Measurements from ENCODE around the gene WDR86.

The WDR86 gene

GRCh38 chr7:151410405-151411390 lies 860 bp upstream of the WDR86 start:
- peaks cover 14% of the 10 kb centered on the region for H3K27me3 ChIP-seq (ENCODE audit: low read depth, low read length)
- no peak overlapping the region for H3K27ac ChIP-seq (ENCODE audit: low read length)
- no peaks in the 10 kb centered on the region for H3K9me3 ChIP-seq (ENCODE audit: control insufficient read depth in 1 of 2, low read length in 2 of 2)
- H3K4me3 ChIP-seq (ENCODE audit: low read depth in 1 of 2, low read length in 2 of 2), result peak overlapping the region; percentile 21 to 68
- H3K4me1 ChIP-seq (ENCODE audit: control insufficient read depth in 1 of 2, insufficient read depth in 2 of 2, low read length in 2 of 2), result peaks cover 0 to 19% of the 10 kb centered on the region in 2 donors
- H3K36me3 ChIP-seq (ENCODE audit: control insufficient read depth in 1 of 2, insufficient read depth in 2 of 2, low read length in 2 of 2), result no peaks in the 10 kb centered on the region

DNA sequence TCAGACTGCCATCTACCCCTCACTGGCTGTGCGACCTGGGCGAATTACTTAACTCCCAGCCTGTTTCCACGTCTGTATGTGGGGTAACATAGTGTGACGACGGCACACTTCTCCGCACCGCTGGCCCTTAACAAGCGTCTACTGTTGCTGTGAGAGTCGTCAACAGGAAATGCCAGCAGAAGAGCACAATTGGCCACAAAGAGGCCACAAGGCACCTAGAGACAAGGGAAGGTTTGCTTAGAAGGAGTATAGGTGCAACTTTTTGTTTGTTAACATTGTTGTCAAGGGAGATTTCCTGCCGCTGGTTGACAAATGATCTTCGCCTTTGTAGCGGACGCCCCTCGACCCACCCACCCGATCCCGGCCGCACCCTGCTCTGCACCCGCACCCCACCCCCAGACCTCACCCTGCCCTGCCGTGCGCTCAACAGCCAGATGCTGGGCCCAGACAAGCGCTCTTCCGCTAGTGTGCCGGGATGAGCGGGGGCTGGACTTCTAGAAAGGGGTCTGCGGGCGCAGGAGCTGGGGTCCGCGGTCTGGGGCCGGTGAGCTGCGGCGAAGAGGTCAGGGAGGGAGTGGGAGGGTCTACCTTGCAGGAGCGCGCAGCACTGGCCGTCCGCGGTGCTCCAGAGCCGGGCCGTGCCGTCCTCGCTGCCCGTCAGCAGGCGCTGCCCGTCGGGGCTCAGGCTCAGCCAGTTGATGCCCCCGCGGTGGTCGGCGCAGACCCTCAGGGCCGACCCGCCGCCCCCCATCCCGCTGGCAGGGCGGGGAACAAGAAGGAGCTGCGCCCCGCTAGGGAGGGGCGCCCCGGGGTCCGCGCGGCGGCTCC lies 785 bp downstream of the WDR86 start:
- H3K4me3 ChIP-seq (ENCODE audit: low read depth in 1 of 2, low read length in 2 of 2), result peak overlapping the region; percentile 16 to 68
- no peak overlapping the region for H3K27ac ChIP-seq (ENCODE audit: low read length)
- no peaks in the 10 kb centered on the region for H3K9me3 ChIP-seq (ENCODE audit: control insufficient read depth in 1 of 2, low read length in 2 of 2)
- H3K27me3 ChIP-seq (ENCODE audit: low read depth, low read length), result peaks cover 14% of the 10 kb centered on the region
- H3K4me1 ChIP-seq (ENCODE audit: control insufficient read depth in 1 of 2, insufficient read depth in 2 of 2, low read length in 2 of 2), result peaks cover 0 to 19% of the 10 kb centered on the region in 2 donors
- H3K36me3 ChIP-seq (ENCODE audit: control insufficient read depth in 1 of 2, insufficient read depth in 2 of 2, low read length in 2 of 2), result no peaks in the 10 kb centered on the region

- Histone ChIP-seq H3K27me3 (ENCODE audit: low read depth, low read length) (peaks cover 14% of the 10 kb centered on the region), H3K27ac (ENCODE audit: low read length) (no peak overlapping the region), H3K4me1 (ENCODE audit: control insufficient read depth in 1 of 2, insufficient read depth in 2 of 2, low read length in 2 of 2) (peaks cover 0 to 19% of the 10 kb centered on the region in 2 donors), H3K9me3 (ENCODE audit: control insufficient read depth in 1 of 2, low read length in 2 of 2) (no peaks in the 10 kb centered on the region), H3K36me3 (ENCODE audit: control insufficient read depth in 1 of 2, insufficient read depth in 2 of 2, low read length in 2 of 2) (no peaks in the 10 kb centered on the region), H3K4me3 (ENCODE audit: low read depth in 1 of 2, low read length in 2 of 2) (peak overlapping the region; percentile 16 to 68)
Measured at GRCh38 chr7:151408498-151408838, 1.4 kb downstream of the WDR86 start.

GRCh38 chr7:151406886-151407583 lies 2.8 kb downstream of the WDR86 start:
- no peak overlapping the region for H3K27ac ChIP-seq (ENCODE audit: low read length)
- H3K27me3 ChIP-seq (ENCODE audit: low read depth, low read length), result peaks cover 14% of the 10 kb centered on the region
- no peaks in the 10 kb centered on the region for H3K36me3 ChIP-seq (ENCODE audit: control insufficient read depth in 1 of 2, insufficient read depth in 2 of 2, low read length in 2 of 2)
- no peak overlapping the region for H3K4me3 ChIP-seq (ENCODE audit: low read depth in 1 of 2, low read length in 2 of 2)
- no peaks in the 10 kb centered on the region for H3K9me3 ChIP-seq (ENCODE audit: control insufficient read depth in 1 of 2, low read length in 2 of 2)
- H3K4me1 ChIP-seq (ENCODE audit: control insufficient read depth in 1 of 2, insufficient read depth in 2 of 2, low read length in 2 of 2), result peaks cover 0 to 19% of the 10 kb centered on the region in 2 donors

DNA sequence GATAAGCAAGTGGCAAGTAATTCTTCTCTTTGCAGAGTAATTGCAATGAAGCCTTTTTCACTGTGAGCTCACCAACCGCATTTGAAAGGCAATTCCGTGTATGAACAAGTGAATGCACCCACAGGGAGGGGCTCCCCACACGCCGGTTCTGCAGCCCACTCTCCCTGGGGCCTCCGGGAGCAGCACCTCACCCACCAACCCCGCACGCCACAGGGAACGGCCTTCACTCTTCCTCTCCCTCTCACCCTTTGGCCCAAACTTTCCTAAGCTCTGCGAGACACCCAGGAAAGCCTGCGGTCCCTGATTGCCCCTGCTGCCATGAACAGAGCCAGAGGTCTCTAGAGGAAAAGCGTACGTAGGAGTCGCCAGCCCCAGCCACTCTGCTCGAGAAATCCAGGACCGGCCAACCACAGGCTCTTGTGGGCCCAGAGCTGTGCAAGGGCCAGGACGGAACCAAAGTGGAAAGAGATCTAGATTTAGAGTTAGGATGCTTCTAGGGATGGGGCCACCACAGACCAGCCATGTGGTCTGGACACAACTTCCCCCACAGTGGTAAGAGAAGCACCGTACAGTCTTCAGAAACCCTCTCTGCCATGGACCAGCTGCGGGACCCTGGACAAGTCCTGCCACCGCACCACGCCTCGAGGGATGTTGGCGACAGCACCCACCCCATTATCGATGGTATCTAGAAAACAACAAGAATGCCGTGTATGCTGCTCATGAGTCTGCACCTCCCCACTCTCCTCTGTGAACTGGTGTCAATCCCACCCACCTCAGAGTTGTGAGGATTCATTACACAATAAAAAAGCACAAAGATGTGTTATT lies 3.6 kb downstream of the WDR86 start:
- Histone ChIP-seq H3K9me3 (ENCODE audit: control insufficient read depth in 1 of 2, low read length in 2 of 2) (no peaks in the 10 kb centered on the region), H3K4me3 (ENCODE audit: low read depth in 1 of 2, low read length in 2 of 2) (no peak overlapping the region), H3K27me3 (ENCODE audit: low read depth, low read length) (peaks cover 14% of the 10 kb centered on the region), H3K27ac (ENCODE audit: low read length) (no peak overlapping the region), H3K4me1 (ENCODE audit: control insufficient read depth in 1 of 2, insufficient read depth in 2 of 2, low read length in 2 of 2) (peaks cover 0 to 19% of the 10 kb centered on the region in 2 donors), H3K36me3 (ENCODE audit: control insufficient read depth in 1 of 2, insufficient read depth in 2 of 2, low read length in 2 of 2) (no peaks in the 10 kb centered on the region)

DNA sequence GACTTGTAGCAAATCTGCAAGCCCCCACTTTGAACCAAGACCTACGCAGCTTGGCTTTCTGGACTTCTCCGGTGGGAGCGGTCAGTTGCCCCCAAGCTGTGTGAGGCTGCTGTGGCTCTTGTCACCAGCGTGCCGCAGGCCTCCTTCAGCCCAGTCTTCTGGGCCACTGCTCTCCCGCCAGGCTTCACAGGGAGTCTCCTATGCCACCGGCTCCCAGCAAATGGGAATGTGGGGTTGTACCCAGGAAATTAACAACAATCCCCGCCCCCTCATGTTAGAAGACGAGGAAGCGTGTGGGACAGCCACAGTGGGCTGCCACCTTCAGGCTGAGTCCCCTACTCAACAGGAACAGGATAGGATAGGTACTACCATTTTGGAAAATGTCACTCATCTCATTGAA lies 4.2 kb downstream of the WDR86 start:
- Histone ChIP-seq H3K4me1 (ENCODE audit: control insufficient read depth in 1 of 2, insufficient read depth in 2 of 2, low read length in 2 of 2) (peaks cover 0 to 16% of the 10 kb centered on the region in 2 donors), H3K4me3 (ENCODE audit: low read depth in 1 of 2, low read length in 2 of 2) (no peak overlapping the region), H3K27me3 (ENCODE audit: low read depth, low read length) (peaks cover 14% of the 10 kb centered on the region), H3K36me3 (ENCODE audit: control insufficient read depth in 1 of 2, insufficient read depth in 2 of 2, low read length in 2 of 2) (no peaks in the 10 kb centered on the region), H3K9me3 (ENCODE audit: control insufficient read depth in 1 of 2, low read length in 2 of 2) (no peaks in the 10 kb centered on the region), H3K27ac (ENCODE audit: low read length) (no peak overlapping the region)

- H3K4me1 ChIP-seq (ENCODE audit: control insufficient read depth in 1 of 2, insufficient read depth in 2 of 2, low read length in 2 of 2), result peaks cover 0 to 10% of the 10 kb centered on the region in 2 donors
- no peak overlapping the region for H3K27ac ChIP-seq (ENCODE audit: low read length)
- H3K36me3 ChIP-seq (ENCODE audit: control insufficient read depth in 1 of 2, insufficient read depth in 2 of 2, low read length in 2 of 2), result no peaks in the 10 kb centered on the region
- no peak overlapping the region for H3K4me3 ChIP-seq (ENCODE audit: low read depth in 1 of 2, low read length in 2 of 2)
- H3K9me3 ChIP-seq (ENCODE audit: control insufficient read depth in 1 of 2, low read length in 2 of 2), result no peaks in the 10 kb centered on the region
- H3K27me3 ChIP-seq (ENCODE audit: low read depth, low read length), result peaks cover 11% of the 10 kb centered on the region
Measured at GRCh38 chr7:151405056-151405455, 4.8 kb downstream of the WDR86 start.

DNA sequence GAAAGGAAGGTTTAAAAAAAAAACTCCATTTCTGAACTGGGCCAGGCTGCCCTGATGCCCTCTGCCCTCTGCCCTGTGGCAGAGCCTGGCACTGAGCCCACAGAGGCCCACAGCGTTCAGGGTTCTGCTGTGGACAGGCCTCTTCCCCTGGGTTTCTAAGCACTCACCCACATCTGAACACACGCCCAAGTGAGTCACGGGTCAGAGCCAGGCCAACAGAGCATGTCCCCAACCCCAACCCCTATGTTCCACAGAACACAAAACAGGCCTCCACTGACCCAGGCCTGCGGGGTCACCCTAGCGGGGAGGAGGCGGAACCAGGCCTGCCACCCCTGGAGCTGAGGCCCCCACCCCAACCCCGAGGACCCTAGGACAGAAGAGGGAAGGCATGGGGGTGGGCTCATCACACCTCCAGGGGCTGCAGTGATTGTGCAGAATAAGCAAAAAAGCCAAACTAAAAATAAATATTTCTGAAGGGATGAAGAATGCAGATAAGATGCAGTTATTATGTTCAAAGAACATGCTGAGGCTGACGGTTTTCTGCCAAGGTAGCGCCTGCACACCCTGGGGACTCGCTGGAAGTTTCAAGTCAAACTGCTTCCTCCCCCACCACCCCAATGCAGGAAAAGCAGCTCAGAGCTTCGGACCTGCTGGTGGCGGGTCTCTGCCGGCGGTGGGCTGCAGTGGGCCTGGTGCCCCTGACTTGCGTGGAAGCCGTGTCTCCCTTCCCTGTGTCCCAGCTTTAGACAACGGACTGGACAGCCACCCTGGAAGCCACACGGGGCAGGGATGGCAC lies 5.4 kb downstream of the WDR86 start:
- Histone ChIP-seq H3K4me3 (ENCODE audit: low read depth in 1 of 2, low read length in 2 of 2) (no peak overlapping the region), H3K4me1 (ENCODE audit: control insufficient read depth in 1 of 2, insufficient read depth in 2 of 2, low read length in 2 of 2) (peaks cover 0 to 4% of the 10 kb centered on the region in 2 donors), H3K27ac (ENCODE audit: low read length) (no peak overlapping the region), H3K27me3 (ENCODE audit: low read depth, low read length) (peaks cover 6% of the 10 kb centered on the region), H3K9me3 (ENCODE audit: control insufficient read depth in 1 of 2, low read length in 2 of 2) (no peaks in the 10 kb centered on the region), H3K36me3 (ENCODE audit: control insufficient read depth in 1 of 2, insufficient read depth in 2 of 2, low read length in 2 of 2) (no peaks in the 10 kb centered on the region)

DNA sequence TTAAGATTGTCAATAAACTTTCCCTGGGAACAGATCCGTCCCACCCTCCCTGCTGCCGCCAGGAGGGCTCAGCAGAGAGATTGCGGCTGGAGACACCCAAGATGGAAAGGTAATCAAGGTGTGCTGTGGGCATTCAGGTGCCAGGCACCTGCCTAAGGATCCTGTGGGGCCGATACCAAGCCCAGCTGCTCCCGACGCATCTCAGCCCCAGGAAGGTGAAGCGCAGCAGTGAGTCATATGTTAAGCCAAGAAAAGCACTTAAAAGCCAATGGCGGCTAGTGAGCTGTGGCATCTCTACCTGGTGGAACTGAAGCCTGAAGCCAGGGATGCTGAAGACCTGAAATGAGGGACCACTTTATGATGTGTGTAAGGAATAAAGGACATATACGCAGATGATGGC lies 6.1 kb downstream of the WDR86 start:
- H3K4me3 ChIP-seq (ENCODE audit: low read depth in 1 of 2, low read length in 2 of 2), result no peak overlapping the region
- no peak overlapping the region for H3K27ac ChIP-seq (ENCODE audit: low read length)
- H3K4me1 ChIP-seq (ENCODE audit: control insufficient read depth in 1 of 2, insufficient read depth in 2 of 2, low read length in 2 of 2), result no peaks in the 10 kb centered on the region
- H3K27me3 ChIP-seq (ENCODE audit: low read depth, low read length), result peaks cover 5% of the 10 kb centered on the region
- H3K9me3 ChIP-seq (ENCODE audit: control insufficient read depth in 1 of 2, low read length in 2 of 2), result no peaks in the 10 kb centered on the region
- no peaks in the 10 kb centered on the region for H3K36me3 ChIP-seq (ENCODE audit: control insufficient read depth in 1 of 2, insufficient read depth in 2 of 2, low read length in 2 of 2)

All from muscle layer of duodenum (tissue), 2 donors.